NOMO-1 treated with dmso at 0.1 percent for 144 hours (cell line): Measurements from ENCODE around the gene ZNF585A.
"Not testable (repeated sequence)": the region's sequence is repeated elsewhere in the genome, so short reads cannot be mapped to it uniquely, and the experiment has no call there.

Experiments used
- DNase-seq: peaks from one replicate; lab custom pipeline; 2025; ENCODE audit not compliant: unreplicated experiment; lab: John Stamatoyannopoulos, UW

Gene ZNF585A

GRCh38 chr19:37172368-37173366 is at the start of gene ZNF585A:
ZNF585A (minus strand) TSS chr19:37172695; CDS start chr19:37169910, 2,785 bp downstream.
- DNase-seq: peak; percentile 95

- no peak for DNase-seq
Measured at GRCh38 chr19:37221136-37221535, 48.6 kb upstream of the ZNF585A start.

- no peak for DNase-seq
Measured at GRCh38 chr19:37220383-37220782, 47.9 kb upstream of the ZNF585A start.

- DNase-seq: no peak
Measured at GRCh38 chr19:37218592-37218935, 46.1 kb upstream of the ZNF585A start.

- DNase-seq: peak; percentile 97
Measured at GRCh38 chr19:37217775-37218591, 45.5 kb upstream of the ZNF585A start, which contains the start of gene ZNF383. ZNF383 (plus strand) TSS chr19:37218214; CDS start chr19:37230454, 12,240 bp downstream.

GRCh38 chr19:37217480-37217774 is 44.9 kb upstream of the ZNF585A start:
- no peak for DNase-seq

GRCh38 chr19:37197768-37198167 is 25.3 kb upstream of the ZNF585A start:
- DNase-seq: no peak

- not testable (repeated sequence) for DNase-seq
Measured at GRCh38 chr19:37197115-37197514, 24.6 kb upstream of the ZNF585A start.

- DNase-seq: not testable (repeated sequence)
Measured at GRCh38 chr19:37195248-37195647, 22.8 kb upstream of the ZNF585A start.

GRCh38 chr19:37186071-37186470 is 13.6 kb upstream of the ZNF585A start:
- not testable (repeated sequence) for DNase-seq

GRCh38 chr19:37165635-37166034 is 6.9 kb downstream of the ZNF585A start:
- DNase-seq: no peak

- DNase-seq: no peak
Measured at GRCh38 chr19:37160153-37160552, 12.3 kb downstream of the ZNF585A start.

GRCh38 chr19:37148214-37148613 is 24.3 kb downstream of the ZNF585A start:
- DNase-seq: no peak

GRCh38 chr19:37136111-37136510 is 36.4 kb downstream of the ZNF585A start:
- DNase-seq: no peak

- no peak for DNase-seq
Measured at GRCh38 chr19:37128821-37129177, 43.7 kb downstream of the ZNF585A start.

- no peak for DNase-seq
Measured at GRCh38 chr19:37127999-37128820, 44.3 kb downstream of the ZNF585A start.

GRCh38 chr19:37122093-37122492 is 50.4 kb downstream of the ZNF585A start:
- DNase-seq: not testable (repeated sequence)

- no peak for DNase-seq
Measured at GRCh38 chr19:37114001-37114400, 58.5 kb downstream of the ZNF585A start.

- DNase-seq: not testable (repeated sequence)
Measured at GRCh38 chr19:37111753-37112152, 60.7 kb downstream of the ZNF585A start.

GRCh38 chr19:37104135-37104534 is 68.4 kb downstream of the ZNF585A start:
- not testable (repeated sequence) for DNase-seq

- DNase-seq: no peak
Measured at GRCh38 chr19:37098570-37098969, 73.9 kb downstream of the ZNF585A start.
